ENCODE measurements around the gene ATP8B4. TPM values are rescaled to one million over a fixed set of nuclear protein-coding genes. Genes with fewer than 3 reads are reported as not detected.

The ATP8B4 gene
- total and polyA plus RNA-seq, 4 donors = 0.20 to 43.9 (median 10.8) TPM

DNA sequence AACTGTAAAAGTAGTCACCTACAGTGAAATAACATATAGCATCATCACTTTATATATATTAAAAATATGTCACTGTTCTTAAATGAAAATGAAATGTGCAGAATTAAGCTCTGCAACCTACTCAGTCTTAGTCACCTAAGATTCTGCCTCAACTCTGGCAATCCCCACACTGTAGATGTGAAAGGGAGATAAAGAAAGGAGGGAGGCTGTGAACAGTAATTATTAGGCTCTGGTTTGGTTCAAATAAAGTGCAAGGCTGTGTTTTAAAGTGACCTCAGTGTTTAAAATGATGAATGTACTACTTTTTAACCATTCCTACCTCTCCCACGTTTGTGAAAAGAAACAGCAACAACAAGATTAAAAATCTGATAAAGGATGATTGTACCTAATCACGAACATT lies 72.2 kb downstream of the ATP8B4 start:
- intact Hi-C loops (cut with DNase I) = no loop called here
- no peaks in the 10 kb centered on the region for H3K9me3 ChIP-seq (ENCODE audit: control insufficient read depth, low read length)
- DNase-seq (no peak), ATAC-seq (ENCODE audit: low FRiP score) (no peak)
- no peaks in the 10 kb centered on the region for H3K27me3 ChIP-seq (ENCODE audit: control insufficient read depth in 1 of 2, insufficient read depth in 2 of 2, low read length in 1 of 2)
- no peak overlapping the region for H3K27ac ChIP-seq (ENCODE audit: low read depth in 1 of 2, low read length in 2 of 2)
- WGBS, 2 donors = 48 to 57% methylated on average over 2 of the region's 2 CpGs
- no peaks in the 10 kb centered on the region for H3K36me3 ChIP-seq (ENCODE audit: control insufficient read depth in 1 of 2, insufficient read depth in 2 of 2, low read length in 1 of 2)
- no peaks in the 10 kb centered on the region for H3K4me1 ChIP-seq (ENCODE audit: control insufficient read depth in 1 of 2, insufficient read depth in 2 of 2, low read length in 2 of 2)
- H3K4me3 ChIP-seq (ENCODE audit: low read length in 2 of 2) = no peak overlapping the region

DNA sequence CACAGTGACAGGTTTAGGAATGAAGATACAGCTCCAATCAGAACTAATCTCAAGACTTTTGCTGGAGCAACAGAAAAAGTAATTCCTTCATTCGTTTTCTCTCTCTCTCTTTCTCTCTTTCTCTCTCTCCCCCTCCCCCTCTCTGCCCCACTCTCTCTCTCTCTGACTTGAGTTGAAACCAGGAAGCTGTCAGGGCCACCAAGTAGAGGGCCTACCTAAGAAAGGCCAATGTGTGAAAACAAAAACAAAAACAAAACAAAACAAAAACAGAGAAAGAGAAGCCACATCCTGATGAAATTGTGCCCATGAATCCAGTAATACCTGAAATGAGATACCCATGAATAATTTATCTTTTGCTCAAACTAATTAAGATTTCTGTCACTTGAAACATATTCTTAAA lies 72.9 kb downstream of the ATP8B4 start:
- Histone ChIP-seq H3K4me1 (ENCODE audit: control insufficient read depth in 1 of 2, insufficient read depth in 2 of 2, low read length in 2 of 2) (no peaks in the 10 kb centered on the region), H3K4me3 (ENCODE audit: low read length in 2 of 2) (no peak overlapping the region), H3K27me3 (ENCODE audit: control insufficient read depth in 1 of 2, insufficient read depth in 2 of 2, low read length in 1 of 2) (no peaks in the 10 kb centered on the region), H3K9me3 (ENCODE audit: control insufficient read depth, low read length) (peaks cover 1% of the 10 kb centered on the region), H3K36me3 (ENCODE audit: control insufficient read depth in 1 of 2, insufficient read depth in 2 of 2, low read length in 1 of 2) (no peaks in the 10 kb centered on the region), H3K27ac (ENCODE audit: low read depth in 1 of 2, low read length in 2 of 2) (no peak overlapping the region)
- intact Hi-C loops (cut with DNase I) = no loop called here
- WGBS, 2 donors = 72 to 74% methylated on average over 1 of the region's 1 CpG
- DNase-seq (no peak), ATAC-seq (ENCODE audit: low FRiP score) (no peak)

DNA sequence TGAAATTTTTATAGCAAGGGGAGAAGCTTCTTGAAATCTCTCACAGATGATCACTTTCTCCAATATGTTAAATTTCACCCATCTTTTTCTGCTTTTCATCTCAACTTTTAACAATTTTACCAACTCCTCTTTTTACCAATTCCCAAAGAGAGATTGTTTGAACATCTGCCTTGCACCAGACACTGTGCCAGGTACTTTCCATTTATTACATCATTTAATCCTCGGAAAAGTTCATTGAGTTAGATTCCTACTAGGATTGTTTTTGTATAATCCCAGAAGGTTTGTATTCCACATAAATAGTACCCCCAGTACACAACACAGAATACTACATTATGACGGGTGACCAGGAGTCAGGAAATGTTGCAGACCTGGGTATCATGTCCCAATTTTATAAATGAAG lies 74.1 kb downstream of the ATP8B4 start:
- Histone ChIP-seq H3K27me3 (ENCODE audit: control insufficient read depth in 1 of 2, insufficient read depth in 2 of 2, low read length in 1 of 2) (no peaks in the 10 kb centered on the region), H3K4me1 (ENCODE audit: control insufficient read depth in 1 of 2, insufficient read depth in 2 of 2, low read length in 2 of 2) (no peaks in the 10 kb centered on the region), H3K9me3 (ENCODE audit: control insufficient read depth, low read length) (peaks cover 5% of the 10 kb centered on the region), H3K36me3 (ENCODE audit: control insufficient read depth in 1 of 2, insufficient read depth in 2 of 2, low read length in 1 of 2) (no peaks in the 10 kb centered on the region), H3K4me3 (ENCODE audit: low read length in 2 of 2) (no peak overlapping the region), H3K27ac (ENCODE audit: low read depth in 1 of 2, low read length in 2 of 2) (no peak overlapping the region)
- intact Hi-C loops (cut with DNase I) = no loop called here
- WGBS, 2 donors = 17 to 54% methylated on average over 2 of the region's 2 CpGs
- ATAC-seq (ENCODE audit: low FRiP score) = no peak
- no peak for DNase-seq

DNA sequence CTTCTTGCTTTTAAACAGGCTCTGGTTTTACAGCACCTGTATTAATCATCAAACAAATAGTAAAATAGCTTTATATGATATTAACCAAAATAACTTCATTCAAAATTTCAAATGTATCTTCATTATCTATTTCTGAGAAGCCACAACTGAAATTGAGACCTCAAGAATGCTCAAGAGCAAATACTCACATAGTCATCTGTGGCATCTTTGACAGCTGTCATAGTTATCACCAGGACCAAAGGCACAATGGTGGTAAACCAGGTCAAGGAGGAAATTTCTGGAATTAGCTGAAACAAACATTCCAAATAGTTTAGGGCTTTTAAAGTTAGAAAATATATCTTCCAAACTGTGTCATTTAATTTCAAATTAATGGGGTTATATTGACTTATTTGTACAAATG lies 74.6 kb downstream of the ATP8B4 start:
- Histone ChIP-seq H3K27ac (ENCODE audit: low read depth in 1 of 2, low read length in 2 of 2) (no peak overlapping the region), H3K27me3 (ENCODE audit: control insufficient read depth in 1 of 2, insufficient read depth in 2 of 2, low read length in 1 of 2) (no peaks in the 10 kb centered on the region), H3K4me3 (ENCODE audit: low read length in 2 of 2) (no peak overlapping the region), H3K36me3 (ENCODE audit: control insufficient read depth in 1 of 2, insufficient read depth in 2 of 2, low read length in 1 of 2) (no peaks in the 10 kb centered on the region), H3K4me1 (ENCODE audit: control insufficient read depth in 1 of 2, insufficient read depth in 2 of 2, low read length in 2 of 2) (no peaks in the 10 kb centered on the region), H3K9me3 (ENCODE audit: control insufficient read depth, low read length) (peaks cover 6% of the 10 kb centered on the region)
- DNase-seq = no peak
- intact Hi-C loops (cut with DNase I) = no loop called here
- no peak for ATAC-seq (ENCODE audit: low FRiP score)

DNA sequence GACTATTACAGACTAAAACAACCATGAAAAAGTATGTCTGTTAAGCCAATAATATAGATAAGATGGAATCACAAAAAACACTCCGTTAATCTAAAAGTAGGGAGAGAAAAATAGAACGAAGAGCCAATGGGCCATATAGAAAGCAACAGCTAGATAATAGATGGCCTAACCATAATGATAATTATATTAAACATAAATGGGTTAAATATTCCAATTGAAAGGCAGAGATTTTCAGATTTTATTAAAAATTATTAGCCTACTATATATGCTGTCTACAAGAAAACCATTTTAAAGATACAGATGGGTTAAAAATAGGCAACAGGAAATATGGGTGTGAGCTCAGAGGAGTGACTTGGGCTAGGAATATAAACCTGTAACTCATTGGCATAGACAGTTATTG lies 76.3 kb downstream of the ATP8B4 start:
- H3K4me1 ChIP-seq (ENCODE audit: control insufficient read depth in 1 of 2, insufficient read depth in 2 of 2, low read length in 2 of 2) = no peaks in the 10 kb centered on the region
- intact Hi-C loops (cut with DNase I) = no loop called here
- DNase-seq = no peak
- ATAC-seq (ENCODE audit: low FRiP score) = no peak
- H3K9me3 ChIP-seq (ENCODE audit: control insufficient read depth, low read length) = peaks cover 6% of the 10 kb centered on the region
- no peak overlapping the region for H3K27ac ChIP-seq (ENCODE audit: low read depth in 1 of 2, low read length in 2 of 2)
- no peak overlapping the region for H3K4me3 ChIP-seq (ENCODE audit: low read length in 2 of 2)
- no peaks in the 10 kb centered on the region for H3K36me3 ChIP-seq (ENCODE audit: control insufficient read depth in 1 of 2, insufficient read depth in 2 of 2, low read length in 1 of 2)
- no peaks in the 10 kb centered on the region for H3K27me3 ChIP-seq (ENCODE audit: control insufficient read depth in 1 of 2, insufficient read depth in 2 of 2, low read length in 1 of 2)
- 89 to 96% methylated on average over 2 of the region's 2 CpGs for WGBS, 2 donors

DNA sequence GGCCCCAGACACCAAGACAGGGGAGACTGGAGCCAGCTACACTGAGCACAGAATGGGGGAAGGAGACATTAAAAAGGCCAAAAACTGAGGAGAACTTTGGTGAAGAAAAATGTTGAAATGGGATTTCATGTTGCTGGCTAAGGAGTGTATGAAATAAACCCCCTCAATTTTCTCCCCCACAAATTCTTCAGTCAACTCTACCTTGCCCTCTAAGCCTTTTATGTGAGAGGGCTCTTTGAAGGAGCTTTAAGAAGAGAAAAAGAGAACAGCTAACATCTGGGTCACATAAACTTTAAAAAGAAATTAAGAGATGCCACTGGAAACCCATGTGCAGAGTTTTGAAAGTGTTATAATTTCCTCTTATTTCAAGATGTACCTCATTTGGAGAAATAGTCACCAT lies 88.6 kb downstream of the ATP8B4 start:
- Histone ChIP-seq H3K27ac (ENCODE audit: low read depth in 1 of 2, low read length in 2 of 2) (no peak overlapping the region), H3K9me3 (ENCODE audit: control insufficient read depth, low read length) (no peaks in the 10 kb centered on the region), H3K4me1 (ENCODE audit: control insufficient read depth in 1 of 2, insufficient read depth in 2 of 2, low read length in 2 of 2) (no peaks in the 10 kb centered on the region), H3K4me3 (ENCODE audit: low read length in 2 of 2) (no peak overlapping the region), H3K27me3 (ENCODE audit: control insufficient read depth in 1 of 2, insufficient read depth in 2 of 2, low read length in 1 of 2) (no peaks in the 10 kb centered on the region), H3K36me3 (ENCODE audit: control insufficient read depth in 1 of 2, insufficient read depth in 2 of 2, low read length in 1 of 2) (no peaks in the 10 kb centered on the region)
- intact Hi-C loops (cut with DNase I) = no loop called here
- no peak for DNase-seq
- ATAC-seq (ENCODE audit: low FRiP score) = no peak

DNA sequence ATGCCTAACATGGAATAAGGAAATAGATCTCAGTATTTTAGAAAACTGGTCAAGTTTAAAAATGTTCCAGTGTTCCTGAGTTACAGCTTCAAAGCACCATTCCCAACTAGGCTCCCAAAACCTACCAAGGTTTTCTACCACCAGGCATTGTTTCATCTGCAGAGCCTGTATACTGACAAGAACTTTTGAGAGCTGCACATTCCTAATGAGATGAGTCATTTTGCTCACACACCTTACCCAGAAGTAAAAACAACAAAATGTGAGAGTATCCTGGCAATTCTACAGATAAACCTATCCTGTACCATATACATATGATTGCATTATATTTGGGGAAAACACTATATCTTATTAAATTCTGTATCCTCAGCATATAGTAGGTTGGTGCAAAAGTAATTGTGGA lies 90.7 kb downstream of the ATP8B4 start:
- Histone ChIP-seq H3K27me3 (ENCODE audit: control insufficient read depth in 1 of 2, insufficient read depth in 2 of 2, low read length in 1 of 2) (no peaks in the 10 kb centered on the region), H3K36me3 (ENCODE audit: control insufficient read depth in 1 of 2, insufficient read depth in 2 of 2, low read length in 1 of 2) (no peaks in the 10 kb centered on the region), H3K4me1 (ENCODE audit: control insufficient read depth in 1 of 2, insufficient read depth in 2 of 2, low read length in 2 of 2) (no peaks in the 10 kb centered on the region), H3K4me3 (ENCODE audit: low read length in 2 of 2) (no peak overlapping the region), H3K9me3 (ENCODE audit: control insufficient read depth, low read length) (no peaks in the 10 kb centered on the region), H3K27ac (ENCODE audit: low read depth in 1 of 2, low read length in 2 of 2) (no peak overlapping the region)
- ATAC-seq (ENCODE audit: low FRiP score) (no peak), DNase-seq (no peak)
- intact Hi-C loops (cut with DNase I) = no loop called here

DNA sequence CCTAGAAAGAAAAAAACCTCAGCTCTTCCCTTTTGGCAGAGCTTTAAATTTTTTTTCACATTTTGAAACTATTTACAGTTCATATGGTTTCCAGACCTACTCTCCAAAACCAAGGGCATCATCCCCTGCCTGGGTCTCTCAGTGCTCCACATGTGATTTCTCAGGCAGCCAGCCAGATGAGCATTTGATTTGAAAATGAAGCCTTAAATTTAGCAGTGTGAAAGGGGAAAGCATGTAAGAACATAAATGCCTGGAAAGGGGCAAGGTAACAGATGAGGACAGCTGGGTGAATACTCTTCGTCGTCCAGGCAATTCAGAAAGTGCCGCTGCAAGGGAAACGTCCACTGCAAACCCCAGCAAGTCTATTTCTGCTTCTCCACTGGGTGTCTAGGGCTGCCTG lies 94.8 kb downstream of the ATP8B4 start:
- H3K27ac ChIP-seq (ENCODE audit: low read depth in 1 of 2, low read length in 2 of 2) = no peak overlapping the region
- H3K9me3 ChIP-seq (ENCODE audit: control insufficient read depth, low read length) = no peaks in the 10 kb centered on the region
- H3K4me1 ChIP-seq (ENCODE audit: control insufficient read depth in 1 of 2, insufficient read depth in 2 of 2, low read length in 2 of 2) = no peaks in the 10 kb centered on the region
- intact Hi-C loops (cut with DNase I) = no loop called here
- H3K36me3 ChIP-seq (ENCODE audit: control insufficient read depth in 1 of 2, insufficient read depth in 2 of 2, low read length in 1 of 2) = no peaks in the 10 kb centered on the region
- WGBS, 2 donors = 14 to 29% methylated on average over 4 of the region's 4 CpGs
- no peak overlapping the region for H3K4me3 ChIP-seq (ENCODE audit: low read length in 2 of 2)
- H3K27me3 ChIP-seq (ENCODE audit: control insufficient read depth in 1 of 2, insufficient read depth in 2 of 2, low read length in 1 of 2) = no peaks in the 10 kb centered on the region
- ATAC-seq (ENCODE audit: low FRiP score) (no peak), DNase-seq (no peak)

DNA sequence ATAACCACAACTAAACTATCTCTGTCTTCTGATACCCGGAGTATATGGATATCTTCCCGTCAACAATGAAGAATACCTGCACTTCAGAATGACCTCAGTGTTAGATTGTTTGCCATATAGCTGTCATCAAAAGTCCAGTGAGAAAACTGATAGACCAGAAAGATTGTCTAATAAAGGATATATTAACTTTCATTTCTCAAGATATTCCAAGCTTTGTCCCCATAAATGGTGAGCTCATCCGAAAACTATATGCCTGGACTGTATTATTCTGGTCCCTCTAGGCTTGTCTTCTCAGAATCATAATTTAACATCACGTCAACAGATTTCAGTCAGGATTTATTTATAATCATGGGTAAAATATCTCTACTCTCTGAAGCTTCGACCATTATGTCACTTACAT lies 100.5 kb downstream of the ATP8B4 start:
- WGBS, 2 donors = 58 to 78% methylated on average over 5 of the region's 5 CpGs
- ATAC-seq (ENCODE audit: low FRiP score) (no peak), DNase-seq (no peak)
- Histone ChIP-seq H3K4me1 (ENCODE audit: control insufficient read depth in 1 of 2, insufficient read depth in 2 of 2, low read length in 2 of 2) (no peaks in the 10 kb centered on the region), H3K27ac (ENCODE audit: low read depth in 1 of 2, low read length in 2 of 2) (no peak overlapping the region), H3K36me3 (ENCODE audit: control insufficient read depth in 1 of 2, insufficient read depth in 2 of 2, low read length in 1 of 2) (no peaks in the 10 kb centered on the region), H3K4me3 (ENCODE audit: low read length in 2 of 2) (no peak overlapping the region), H3K9me3 (ENCODE audit: control insufficient read depth, low read length) (no peaks in the 10 kb centered on the region), H3K27me3 (ENCODE audit: control insufficient read depth in 1 of 2, insufficient read depth in 2 of 2, low read length in 1 of 2) (no peaks in the 10 kb centered on the region)
- intact Hi-C loops (cut with DNase I) = no loop called here

DNA sequence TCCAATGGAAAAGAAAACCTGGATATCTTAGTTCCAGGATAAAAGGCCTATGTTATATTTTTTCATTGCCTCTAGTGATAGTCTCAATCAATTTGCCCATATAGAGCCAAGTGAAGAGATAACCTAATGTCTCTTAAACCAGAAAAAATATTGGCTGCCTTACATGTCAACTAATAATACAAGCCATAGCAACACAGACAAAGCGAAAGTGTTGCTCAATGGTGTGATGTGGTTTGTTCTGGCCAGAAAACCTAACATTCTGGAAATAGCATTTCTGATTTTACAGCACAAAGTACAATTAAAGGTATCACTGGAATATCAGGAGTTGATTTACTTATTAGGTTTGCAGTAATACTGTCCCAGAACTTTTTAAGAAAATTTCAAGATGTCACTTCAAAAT lies 101.5 kb downstream of the ATP8B4 start:
- WGBS, 2 donors = 35 to 41% methylated on average over 1 of the region's 1 CpG
- Histone ChIP-seq H3K4me1 (ENCODE audit: control insufficient read depth in 1 of 2, insufficient read depth in 2 of 2, low read length in 2 of 2) (no peaks in the 10 kb centered on the region), H3K36me3 (ENCODE audit: control insufficient read depth in 1 of 2, insufficient read depth in 2 of 2, low read length in 1 of 2) (no peaks in the 10 kb centered on the region), H3K27ac (ENCODE audit: low read depth in 1 of 2, low read length in 2 of 2) (no peak overlapping the region), H3K4me3 (ENCODE audit: low read length in 2 of 2) (no peak overlapping the region), H3K27me3 (ENCODE audit: control insufficient read depth in 1 of 2, insufficient read depth in 2 of 2, low read length in 1 of 2) (no peaks in the 10 kb centered on the region), H3K9me3 (ENCODE audit: control insufficient read depth, low read length) (no peaks in the 10 kb centered on the region)
- DNase-seq = no peak
- ATAC-seq (ENCODE audit: low FRiP score) = no peak
- intact Hi-C loops (cut with DNase I) = no loop called here
